Motor neuron (in vitro differentiated cells): Measurements from ENCODE around the gene CYP26A1. TPM values are rescaled to one million over a fixed set of nuclear protein-coding genes. Genes with fewer than 3 reads are reported as not detected.
"Not testable (repeated sequence)": the region's sequence is repeated elsewhere in the genome, so short reads cannot be mapped to it uniquely, and the experiment has no call there.

Source experiments
- ATAC-seq, 8 experiments: fragments of 200-7000 bp; cut with Tn5 transposase; replicated peaks in 6 of 8; 2 replicates each; pipeline ENCODE4 v1.8.0; 2021; ENCODE audit warnings: mild to moderate bottlenecking in 8 of 8, moderate library complexity in 8 of 8
- H3K27ac ChIP-seq, 2 donors: fragments of 250-450 bp; sonication (Bioruptor Pico); 2 replicates each; pipeline ENCODE4 v1.9.0; 2021; ENCODE audit warnings: antibody characterized with exemption in 2 of 2, mild to moderate bottlenecking in 2 of 2, moderate library complexity in 1 of 2
- H3K4me1 ChIP-seq, 2 donors: fragments of 250-450 bp; sonication (Bioruptor Pico); replicated peaks in 1 of 2; 2 replicates each; pipeline ENCODE4 v1.6.1; 2021; ENCODE audit warnings: antibody characterized with exemption in 2 of 2, mild to moderate bottlenecking in 2 of 2, moderate library complexity in 1 of 2
- H3K4me3 ChIP-seq, 5 donors: fragments of 250-450 bp; sonication (Bioruptor Pico); 2 replicates each; pipeline ENCODE4 v1.9.0; 2021; ENCODE audit warnings: antibody characterized with exemption in 5 of 5, mild to moderate bottlenecking in 5 of 5, moderate library complexity in 4 of 5
- WGBS, 10 experiments: fragments of 450-650 bp; shearing (Covaris generic); methylation state at CpG; one replicate each; pipeline ENCODE4 v1.0.0; 2022; 5-methylcytosine and 5-hydroxymethylcytosine counted together
- in situ Hi-C, 9 experiments: fragments of 400-800 bp; cut with MboI; loops; one replicate each; pipeline ENCODE4 v1.15.0; 2021; ENCODE audit warnings: low sequenced_read_pairs in 9 of 9, low pct_unique_long_range_greater_than_20kb in 2 of 9; ENCODE audit not compliant: unreplicated experiment in 9 of 9
- total RNA-seq, 8 experiments: library from RNA; unstranded; fragments of 300-600 nt; gene quantifications; 2 replicates each; pipeline versions ENCODE4 v1.2.3 to v1.2.4, GENCODE V29; 2022

Gene CYP26A1
- total RNA-seq, 8 experiments from 2014 or later, result 0.57 to 9.4 (median 2.8) TPM

GRCh38 chr10:93087846-93088245 is 14.2 kb downstream of the CYP26A1 start:
- Histone ChIP-seq H3K4me1 (peaks cover 0 to 4% of the 10 kb centered on the region in 2 donors), H3K27ac (no peak overlapping the region), H3K4me3 (no peak overlapping the region)
- 0 to 87% (median 37%) methylated on average over 1 to 3 of the region's 3 CpGs for WGBS, 10 experiments
- in situ Hi-C loops, result loop anchor here in 3 of 9 experiments (10.0 to 25.0 kb wide), 3 partner anchors 199 to 399 kb away; partner anchors contain the start of genes CEP55 (in 1 of the 3) and MYOF (in 1 of the 3)
- peak in 3 of 8 experiments; percentile 59 to 79 (median 64) for ATAC-seq

- 31 to 100% (median 77%) methylated on average over 1 to 4 of the region's 4 CpGs; no CpG with 5 or more reads in 4 of the 10 experiments for WGBS, 10 experiments
- peak in 3 of 8 experiments; percentile 34 to 62 (median 54) for ATAC-seq
- H3K4me3 ChIP-seq, result no peak overlapping the region
- H3K4me1 ChIP-seq, result peaks cover 0 to 4% of the 10 kb centered on the region in 2 donors
- no peak overlapping the region for H3K27ac ChIP-seq
- in situ Hi-C loops, result loop anchor here in 3 of 9 experiments (10.0 to 25.0 kb wide), 3 partner anchors 199 to 399 kb away; partner anchors contain the start of genes CEP55 (in 1 of the 3) and MYOF (in 1 of the 3)
Measured at GRCh38 chr10:93088466-93088865, 14.8 kb downstream of the CYP26A1 start.

- in situ Hi-C loops, result loop anchor here in 4 of 9 experiments (10.0 to 25.0 kb wide), 3 partner anchors 197 to 397 kb away; partner anchors contain the start of genes CEP55 (in 1 of the 4) and MYOF (in 1 of the 4)
- no peak overlapping the region for H3K27ac ChIP-seq
- peaks cover 0 to 4% of the 10 kb centered on the region in 2 donors for H3K4me1 ChIP-seq
- no peak for ATAC-seq
- H3K4me3 ChIP-seq, result no peak overlapping the region
- WGBS, 10 experiments, result 54 to 100% (median 86%) methylated on average over 1 to 2 of the region's 2 CpGs; no CpG with 5 or more reads in 4 of the 10 experiments
Measured at GRCh38 chr10:93090619-93091018, 16.9 kb downstream of the CYP26A1 start.

GRCh38 chr10:93091960-93092359 is 18.3 kb downstream of the CYP26A1 start:
- in situ Hi-C loops, result loop anchor here in 4 of 9 experiments (10.0 to 25.0 kb wide), 3 partner anchors 195 to 395 kb away; partner anchors contain the start of genes CEP55 (in 1 of the 4) and MYOF (in 1 of the 4)
- peaks cover 0 to 4% of the 10 kb centered on the region in 2 donors for H3K4me1 ChIP-seq
- ATAC-seq, result no peak
- H3K27ac ChIP-seq, result no peak overlapping the region
- WGBS, 10 experiments, result 60 to 100% (median 100%) methylated on average over 1 to 3 of the region's 3 CpGs; no CpG with 5 or more reads in 1 of the 10 experiments
- H3K4me3 ChIP-seq, result no peak overlapping the region

GRCh38 chr10:93095225-93095624 is 21.5 kb downstream of the CYP26A1 start:
- 57 to 100% (median 100%) methylated on average over 1 of the region's 1 CpG; no CpG with 5 or more reads in 7 of the 10 experiments for WGBS, 10 experiments
- H3K27ac ChIP-seq, result no peak overlapping the region
- no peaks in the 10 kb centered on the region for H3K4me1 ChIP-seq
- in situ Hi-C loops, result loop anchor here in 4 of 9 experiments (10.0 to 25.0 kb wide), 3 partner anchors 192 to 392 kb away; partner anchors contain the start of genes CEP55 (in 1 of the 4) and MYOF (in 1 of the 4)
- no peak overlapping the region for H3K4me3 ChIP-seq
- ATAC-seq, result no peak

GRCh38 chr10:93096901-93097300 is 23.2 kb downstream of the CYP26A1 start:
- no peaks in the 10 kb centered on the region for H3K4me1 ChIP-seq
- H3K4me3 ChIP-seq, result no peak overlapping the region
- H3K27ac ChIP-seq, result no peak overlapping the region
- in situ Hi-C loops, result loop anchor here in 4 of 9 experiments (10.0 to 25.0 kb wide), 3 partner anchors 190 to 390 kb away; partner anchors contain the start of genes CEP55 (in 1 of the 4) and MYOF (in 1 of the 4)
- WGBS, 10 experiments, result 20 to 90% (median 43%) methylated on average over 1 to 5 of the region's 5 CpGs; no CpG with 5 or more reads in 4 of the 10 experiments
- ATAC-seq, result no peak

- no peak for ATAC-seq
- 80 to 100% (median 94%) methylated on average over 1 to 5 of the region's 9 CpGs; no CpG with 5 or more reads in 4 of the 10 experiments for WGBS, 10 experiments
- Histone ChIP-seq H3K4me3 (no peak overlapping the region), H3K27ac (no peak overlapping the region), H3K4me1 (no peaks in the 10 kb centered on the region)
- in situ Hi-C loops, result loop anchor here in 4 of 9 experiments (10.0 to 25.0 kb wide), 3 partner anchors 190 to 390 kb away; partner anchors contain the start of genes CEP55 (in 1 of the 4) and MYOF (in 1 of the 4)
Measured at GRCh38 chr10:93097386-93097785, 23.7 kb downstream of the CYP26A1 start.

GRCh38 chr10:93098816-93099215 is 25.1 kb downstream of the CYP26A1 start:
- Histone ChIP-seq H3K27ac (no peak overlapping the region), H3K4me3 (no peak overlapping the region), H3K4me1 (no peaks in the 10 kb centered on the region)
- ATAC-seq, result no peak
- WGBS, 10 experiments, result 14 to 83% (median 43%) methylated on average over 1 to 3 of the region's 3 CpGs; no CpG with 5 or more reads in 3 of the 10 experiments
- in situ Hi-C loops, result loop anchor here in 4 of 9 experiments (10.0 to 25.0 kb wide), 3 partner anchors 188 to 388 kb away; partner anchors contain the start of genes CEP55 (in 1 of the 4) and MYOF (in 1 of the 4)

GRCh38 chr10:93099670-93100069 is 26.0 kb downstream of the CYP26A1 start:
- Histone ChIP-seq H3K4me1 (no peaks in the 10 kb centered on the region), H3K4me3 (no peak overlapping the region), H3K27ac (no peak overlapping the region)
- 30 to 100% (median 70%) methylated on average over 1 to 6 of the region's 7 CpGs; no CpG with 5 or more reads in 3 of the 10 experiments for WGBS, 10 experiments
- in situ Hi-C loops, result loop anchor here in 4 of 9 experiments (10.0 to 25.0 kb wide), 3 partner anchors 188 to 388 kb away; partner anchors contain the start of genes CEP55 (in 1 of the 4) and MYOF (in 1 of the 4)
- ATAC-seq, result peak in 2 of 8 experiments; percentile 52 to 65

GRCh38 chr10:93101148-93101547 is 27.5 kb downstream of the CYP26A1 start:
- H3K27ac ChIP-seq, H3K4me3 ChIP-seq, in situ Hi-C loops, ATAC-seq, H3K4me1 ChIP-seq: not testable (repeated sequence)
- WGBS, 10 experiments, result 55 to 100% (median 100%) methylated on average over 1 to 3 of the region's 3 CpGs; no CpG with 5 or more reads in 2 of the 10 experiments

- Histone ChIP-seq H3K4me1 (no peaks in the 10 kb centered on the region), H3K4me3 (no peak overlapping the region), H3K27ac (no peak overlapping the region)
- WGBS, 10 experiments, result 0 to 100% (median 73%) methylated on average over 1 of the region's 1 CpG; no CpG with 5 or more reads in 1 of the 10 experiments
- in situ Hi-C loops, result no loop called here
- no peak for ATAC-seq
Measured at GRCh38 chr10:93103953-93104352, 30.3 kb downstream of the CYP26A1 start.

- in situ Hi-C loops, result no loop called here
- no peaks in the 10 kb centered on the region for H3K4me1 ChIP-seq
- no peak for ATAC-seq
- no peak overlapping the region for H3K4me3 ChIP-seq
- 50 to 83% (median 71%) methylated on average over 1 to 2 of the region's 2 CpGs; no CpG with 5 or more reads in 3 of the 10 experiments for WGBS, 10 experiments
- H3K27ac ChIP-seq, result no peak overlapping the region
Measured at GRCh38 chr10:93106631-93107072, 33.0 kb downstream of the CYP26A1 start.
